ENCODE results near the gene HOXD9.

Gene HOXD9

GRCh38 chr2:176172007-176172894 is 49.7 kb downstream of the HOXD9 start:
- DNase-seq, result no peak

GRCh38 chr2:176172895-176173566 is 50.5 kb downstream of the HOXD9 start:
- no peak for DNase-seq

GRCh38 chr2:176173567-176174381 is 51.3 kb downstream of the HOXD9 start:
- DNase-seq, result no peak

DNA sequence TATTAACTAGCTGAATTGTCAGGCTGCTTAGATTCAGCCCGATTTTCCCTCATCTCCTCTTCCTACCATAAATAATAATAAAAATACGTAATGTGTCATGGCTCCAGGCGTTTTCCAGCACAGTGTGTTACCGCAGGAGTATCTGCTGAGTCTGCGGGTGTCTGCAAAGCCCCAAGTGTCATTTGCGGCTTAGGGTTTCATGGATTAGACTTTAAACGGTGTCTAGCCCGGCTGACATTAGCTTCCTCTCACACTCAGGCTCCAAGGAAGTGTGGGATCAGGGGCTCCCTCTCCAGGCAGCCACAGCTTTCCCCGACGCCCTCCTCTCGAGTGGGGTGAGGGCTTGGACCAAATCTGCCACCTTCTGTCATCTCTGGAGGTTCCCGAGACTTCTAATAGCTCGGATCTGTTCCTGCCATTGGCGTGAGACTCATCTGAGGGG is 51.9 kb downstream of the HOXD9 start:
- DNase-seq, result no peak
